Measurements from ENCODE around the gene SLFN11.

SLFN11 gene

GRCh38 chr17:35350493-35350892, 22.9 kb downstream of the SLFN11 start:
- H3K79me2 ChIP-seq (ENCODE audit: insufficient read depth, low read length): no peaks in the 10 kb centered on the region
- no peak overlapping the region for H3K9ac ChIP-seq (ENCODE audit: low read length)
- H3K9me2 ChIP-seq (ENCODE audit: low read depth, low read length): no peaks in the 10 kb centered on the region
- TF ChIP-seq EZH2 (IDR thresholded peaks at IDR 0.05; ENCODE audit: borderline replicate concordance, low read length): no peak
- no peak for TF ChIP-seq CTCF (IDR thresholded peaks at IDR 0.05; ENCODE audit: low read length)
- H3F3A ChIP-seq (ENCODE audit: insufficient read depth, low read length): no peaks in the 10 kb centered on the region
- no peak overlapping the region for H2AFZ ChIP-seq (ENCODE audit: low read length)
- H3K9me3 ChIP-seq (ENCODE audit: low read length): no peaks in the 10 kb centered on the region
- H3K4me2 ChIP-seq (ENCODE audit: low read length): no peak overlapping the region
- no peaks in the 10 kb centered on the region; the same call in 1 of the 2 replicates for H3K27me3 ChIP-seq (ENCODE audit: insufficient read depth, low read length)
- no peaks in the 10 kb centered on the region for H3K36me3 ChIP-seq (ENCODE audit: insufficient read depth, low read length)
- H3K4me3 ChIP-seq (ENCODE audit: low read depth, low read length, poor library complexity, severe bottlenecking): no peak overlapping the region
- no peaks in the 10 kb centered on the region for H3K4me1 ChIP-seq (ENCODE audit: insufficient read depth, low read length, severe bottlenecking)
- H3K27ac ChIP-seq (ENCODE audit: low read depth, low read length, poor library complexity, severe bottlenecking): no peak overlapping the region
- no peaks in the 10 kb centered on the region for H4K20me1 ChIP-seq (ENCODE audit: insufficient read depth, low read length)

GRCh38 chr17:35345926-35346771, 27.3 kb downstream of the SLFN11 start:
- no peaks in the 10 kb centered on the region for H3K4me1 ChIP-seq (ENCODE audit: insufficient read depth, low read length, severe bottlenecking)
- H3K4me3 ChIP-seq (ENCODE audit: low read depth, low read length, poor library complexity, severe bottlenecking): no peak overlapping the region
- no peaks in the 10 kb centered on the region for H3K9me3 ChIP-seq (ENCODE audit: low read length)
- H3K9ac ChIP-seq (ENCODE audit: low read length): no peak overlapping the region
- no peaks in the 10 kb centered on the region for H3F3A ChIP-seq (ENCODE audit: insufficient read depth, low read length)
- no peak for TF ChIP-seq EZH2 (IDR thresholded peaks at IDR 0.05; ENCODE audit: borderline replicate concordance, low read length)
- TF ChIP-seq CTCF (IDR thresholded peaks at IDR 0.05; ENCODE audit: low read length): no peak
- H3K27me3 ChIP-seq (ENCODE audit: insufficient read depth, low read length): no peaks in the 10 kb centered on the region; the same call in 1 of the 2 replicates
- H3K36me3 ChIP-seq (ENCODE audit: insufficient read depth, low read length): no peaks in the 10 kb centered on the region
- H2AFZ ChIP-seq (ENCODE audit: low read length): no peak overlapping the region
- no peaks in the 10 kb centered on the region for H4K20me1 ChIP-seq (ENCODE audit: insufficient read depth, low read length)
- no peak overlapping the region for H3K4me2 ChIP-seq (ENCODE audit: low read length)
- H3K79me2 ChIP-seq (ENCODE audit: insufficient read depth, low read length): no peaks in the 10 kb centered on the region
- H3K27ac ChIP-seq (ENCODE audit: low read depth, low read length, poor library complexity, severe bottlenecking): no peak overlapping the region
- H3K9me2 ChIP-seq (ENCODE audit: low read depth, low read length): no peaks in the 10 kb centered on the region

GRCh38 chr17:35345445-35345925, 27.9 kb downstream of the SLFN11 start:
- Histone ChIP-seq H3K79me2 (ENCODE audit: insufficient read depth, low read length) (no peaks in the 10 kb centered on the region), H3K4me2 (ENCODE audit: low read length) (no peak overlapping the region), H3F3A (ENCODE audit: insufficient read depth, low read length) (no peaks in the 10 kb centered on the region), H3K27ac (ENCODE audit: low read depth, low read length, poor library complexity, severe bottlenecking) (no peak overlapping the region), H3K4me3 (ENCODE audit: low read depth, low read length, poor library complexity, severe bottlenecking) (no peak overlapping the region), H3K36me3 (ENCODE audit: insufficient read depth, low read length) (no peaks in the 10 kb centered on the region), H3K9me3 (ENCODE audit: low read length) (no peaks in the 10 kb centered on the region), H3K4me1 (ENCODE audit: insufficient read depth, low read length, severe bottlenecking) (no peaks in the 10 kb centered on the region), H3K27me3 (ENCODE audit: insufficient read depth, low read length) (no peaks in the 10 kb centered on the region; the same call in 1 of the 2 replicates), H2AFZ (ENCODE audit: low read length) (no peak overlapping the region), H3K9me2 (ENCODE audit: low read depth, low read length) (no peaks in the 10 kb centered on the region), H3K9ac (ENCODE audit: low read length) (no peak overlapping the region), H4K20me1 (ENCODE audit: insufficient read depth, low read length) (no peaks in the 10 kb centered on the region)
- no peak for TF ChIP-seq CTCF (IDR thresholded peaks at IDR 0.05; ENCODE audit: low read length)
- TF ChIP-seq EZH2 (IDR thresholded peaks at IDR 0.05; ENCODE audit: borderline replicate concordance, low read length): no peak
